SU-DHL-6 (cell line): Measurements from ENCODE around the gene EXD3.

ENCODE experiments used
- CTCF ChIP-seq: fragments of 200-600 bp; sonication (generic); IDR thresholded peaks from one replicate; pipeline ENCODE4 v1.5.1; 2017; ENCODE audit warnings: antibody characterized with exemption, mild to moderate bottlenecking, low read length, moderate library complexity; ENCODE audit not compliant: insufficient read depth, poor library complexity, severe bottlenecking
- EZH2phosphoT487 ChIP-seq: fragments of 200-600 bp; sonication (generic), shearing (Covaris generic); conservative IDR thresholded peaks from 2 replicates; pipeline ENCODE4 v1.6.1; 2018; ENCODE audit warnings: mild to moderate bottlenecking, antibody characterized with exemption, low read length, moderate library complexity, mixed read lengths

- no peak for TF ChIP-seq CTCF
- TF ChIP-seq EZH2phosphoT487 = no peak
These were observed 8.5 kb upstream of the EXD3 start for GRCh38 chr9:137431416-137431931.
